Measurements from ENCODE around the gene ST7L.
A peak's percentile ranks its signal among the peaks of the same experiment; 100 is the strongest.

Gene ST7L

GRCh38 chr1:112614460-112615065 lies 4.4 kb downstream of the ST7L start:
- peak; percentile 20 for DNase-seq

GRCh38 chr1:112605633-112606327 lies 13.2 kb downstream of the ST7L start:
- DNase-seq, result no peak

- DNase-seq, result no peak
Observed at GRCh38 chr1:112603541-112603940, 15.4 kb downstream of the ST7L start.

GRCh38 chr1:112603012-112603411 lies 15.9 kb downstream of the ST7L start:
- DNase-seq, result no peak

GRCh38 chr1:112599477-112599876 lies 19.5 kb downstream of the ST7L start:
- no peak for DNase-seq

GRCh38 chr1:112594208-112594876 lies 24.6 kb downstream of the ST7L start:
- DNase-seq, result no peak

GRCh38 chr1:112589766-112590165 lies 29.2 kb downstream of the ST7L start:
- DNase-seq, result no peak

GRCh38 chr1:112583366-112583765 lies 35.6 kb downstream of the ST7L start:
- DNase-seq, result no peak

GRCh38 chr1:112581586-112582192 lies 37.3 kb downstream of the ST7L start:
- DNase-seq, result no peak

- DNase-seq, result no peak
Observed at GRCh38 chr1:112579801-112580510, 39.0 kb downstream of the ST7L start.

GRCh38 chr1:112576240-112576639 lies 42.7 kb downstream of the ST7L start:
- DNase-seq, result no peak

GRCh38 chr1:112575154-112575804 lies 43.7 kb downstream of the ST7L start:
- DNase-seq, result no peak

GRCh38 chr1:112565800-112566199 lies 53.1 kb downstream of the ST7L start:
- DNase-seq, result no peak

- DNase-seq, result no peak
Observed at GRCh38 chr1:112564081-112564480, 54.9 kb downstream of the ST7L start.

- DNase-seq, result no peak
Observed at GRCh38 chr1:112563341-112563740, 55.6 kb downstream of the ST7L start.

- DNase-seq, result no peak
Observed at GRCh38 chr1:112558634-112559033, 60.3 kb downstream of the ST7L start.

- DNase-seq, result no peak
Observed at GRCh38 chr1:112557385-112557784, 61.6 kb downstream of the ST7L start.

- no peak for DNase-seq
Observed at GRCh38 chr1:112554411-112554810, 64.5 kb downstream of the ST7L start.

GRCh38 chr1:112549590-112549989 lies 69.4 kb downstream of the ST7L start:
- DNase-seq, result no peak

- no peak for DNase-seq
Observed at GRCh38 chr1:112548547-112548946, 70.4 kb downstream of the ST7L start.

GRCh38 chr1:112546076-112546475 lies 72.9 kb downstream of the ST7L start:
- no peak for DNase-seq

GRCh38 chr1:112544751-112545150 lies 74.2 kb downstream of the ST7L start:
- DNase-seq, result no peak

Data from NCI-H1694 treated with DMSO at 0.1 percent for 48 hours (cell line).